HCT116 (cell line): ENCODE results near the gene NXPE3. TPM values are rescaled to one million over a fixed set of nuclear protein-coding genes. Genes with fewer than 3 reads are reported as not detected.

Experiments used
- ATAC-seq: fragments of 200-7000 bp; cut with Tn5 transposase; 2 replicates; pipeline ENCODE4 v1.9.1; 2020; ENCODE audit warnings: mild to moderate bottlenecking, moderate library complexity
- BruUV-seq: library from RNA; stranded (reverse); fragments of 400-500 nt; replicated peaks from 2 replicates; lab custom pipeline; 2021; lab: Mats Ljungman, UMichigan
- CTCF ChIA-PET: fragments of 300-600 bp; sonication (Branson Sonifier 250); formaldehyde crosslinking; loops from one replicate; lab custom pipeline; 2021; ENCODE audit warnings: antibody characterized with exemption; lab: Charles Lee
- POLR2A ChIA-PET: fragments of 300-600, 350-600 bp; sonication (Branson Sonifier 250); formaldehyde crosslinking; loops from one replicate; lab custom pipeline; 2021; ENCODE audit warnings: antibody characterized with exemption; lab: Charles Lee
- RAD21 ChIA-PET, 2 experiments: fragments of 300-600 bp; sonication (Branson Sonifier 250); formaldehyde crosslinking; loops; one replicate each; lab custom pipeline; 2023; ENCODE audit warnings: low total read pairs in 2 of 2; ENCODE audit not compliant: uncharacterized antibody in 2 of 2, unreplicated experiment in 2 of 2, low non-redundant PET in 1 of 2; lab: Charles Lee
- DNase-seq: peaks from one replicate; pipeline ENCODE4 v3.0.0-alpha.2; 2010; ENCODE audit warnings: low read depth, low spot score
- H2AFZ ChIP-seq: fragments of 200-600 bp; shearing (Covaris generic), sonication (generic); 2 replicates; pipeline ENCODE4 v1.6.1; 2017; ENCODE audit warnings: low read depth, mixed run types, mixed read lengths, antibody characterized with exemption, low read length; ENCODE audit not compliant: poor library complexity, severe bottlenecking
- H3K27ac ChIP-seq: 2 replicates; pipeline ENCODE4 v1.5.1; 2012; ENCODE audit warnings: low read depth, low read length
- H3K27me3 ChIP-seq: fragments of 200-600 bp; sonication (generic); 2 replicates; pipeline ENCODE4 v1.6.1; 2016; ENCODE audit warnings: mixed run types, low read length, mixed read lengths; ENCODE audit not compliant: insufficient read depth
- H3K36me3 ChIP-seq, 2 experiments: fragments of 200-500 bp in 1 of 2; fragments of 200-600 bp in 1 of 2; sonication (Bioruptor generic) in 1 of 2; sonication (generic) in 1 of 2; 2 replicates each; pipeline versions ENCODE4 v1.5.1 to v1.6.1; 2014 to 2016; ENCODE audit warnings: low read length in 2 of 2, inconsistent platforms in 1 of 2, mixed read lengths in 1 of 2, mixed run types in 1 of 2; ENCODE audit not compliant: insufficient read depth in 2 of 2, control insufficient read depth in 1 of 2
- H3K4me1 ChIP-seq, 2 experiments: fragments of 200-600 bp in 1 of 2; sonication (generic) in 1 of 2; 2 replicates each; pipeline versions ENCODE4 v1.5.1 to v1.6.1; 2012 to 2017; ENCODE audit warnings: low read length in 2 of 2, inconsistent platforms in 1 of 2, mild to moderate bottlenecking in 1 of 2, mixed read lengths in 1 of 2, mixed run types in 1 of 2, moderate library complexity in 1 of 2; ENCODE audit not compliant: insufficient read depth in 2 of 2, control insufficient read depth in 1 of 2
- H3K4me2 ChIP-seq: fragments of 200-600 bp; sonication (generic); 2 replicates; pipeline ENCODE4 v1.6.1; 2017; ENCODE audit warnings: mixed run types, low read length, mixed read lengths
- H3K4me3 ChIP-seq, 2 experiments: fragments of 200-600 bp in 1 of 2; sonication (generic) in 1 of 2; replicated peaks in 1 of 2; 2 replicates each; pipeline ENCODE4 v1.5.1; 2011 to 2016; ENCODE audit warnings: low read length in 2 of 2, control low read depth in 1 of 2, low read depth in 1 of 2, mild to moderate bottlenecking in 1 of 2, mixed read lengths in 1 of 2, mixed run types in 1 of 2
- H3K79me2 ChIP-seq: fragments of 200-600 bp; sonication (generic); 2 replicates; pipeline ENCODE4 v1.6.1; 2017; ENCODE audit warnings: mild to moderate bottlenecking, mixed run types, low read length, moderate library complexity, mixed read lengths; ENCODE audit not compliant: insufficient read depth
- H3K9ac ChIP-seq: fragments of 200-600 bp; sonication (generic); 2 replicates; pipeline ENCODE4 v1.6.1; 2016; ENCODE audit warnings: low read length, mixed read lengths
- H3K9me2 ChIP-seq: fragments of 200-600 bp; sonication (generic), shearing (Covaris generic); 2 replicates; pipeline ENCODE4 v1.6.1; 2017; ENCODE audit warnings: mixed run types, mild to moderate bottlenecking, moderate library complexity; ENCODE audit not compliant: insufficient read depth
- H3K9me3 ChIP-seq, 2 experiments: fragments of 200-500 bp in 1 of 2; fragments of 200-600 bp in 1 of 2; sonication (Bioruptor generic) in 1 of 2; sonication (generic) in 1 of 2; 2 replicates each; pipeline ENCODE4 v1.6.1; 2014 to 2017; ENCODE audit warnings: low read length in 2 of 2, mixed read lengths in 2 of 2, inconsistent platforms in 1 of 2, low read depth in 1 of 2, mild to moderate bottlenecking in 1 of 2, mixed run types in 1 of 2, moderate library complexity in 1 of 2; ENCODE audit not compliant: control insufficient read depth in 1 of 2, insufficient read depth in 1 of 2
- H4K20me1 ChIP-seq: fragments of 200-600 bp; sonication (generic), shearing (Covaris generic); 2 replicates; pipeline ENCODE4 v1.6.1; 2017; ENCODE audit warnings: mixed run types, mild to moderate bottlenecking, moderate library complexity; ENCODE audit not compliant: insufficient read depth
- ATF3 ChIP-seq: IDR thresholded peaks from 2 replicates; pipeline ENCODE4 v1.6.1; 2012
- CBX3 ChIP-seq: IDR thresholded peaks from 2 replicates; pipeline ENCODE4 v1.6.1; 2012; ENCODE audit warnings: low read depth
- CTCF ChIP-seq, 3 experiments: fragments of 200-600 bp in 1 of 3; sonication (generic) in 1 of 3; IDR thresholded peaks in 2 of 3; conservative IDR thresholded peaks in 1 of 3; 2 replicates each; pipeline ENCODE4 v1.5.1; 2012 to 2017; ENCODE audit warnings: low read depth in 2 of 3, low read length in 2 of 3, antibody characterized with exemption in 1 of 3, borderline replicate concordance in 1 of 3, control low read depth in 1 of 3, mild to moderate bottlenecking in 1 of 3, mixed read lengths in 1 of 3, mixed run types in 1 of 3, moderate library complexity in 1 of 3; ENCODE audit not compliant: insufficient read depth in 1 of 3
- ELF1 ChIP-seq: IDR thresholded peaks from 2 replicates; pipeline ENCODE4 v1.6.1; 2012; ENCODE audit warnings: low read depth, borderline replicate concordance
- EZH2 ChIP-seq: fragments of 200-600 bp; sonication (generic); IDR thresholded peaks from 2 replicates; pipeline ENCODE4 v1.6.1; 2017; ENCODE audit warnings: antibody characterized with exemption, mixed run types
- EZH2phosphoT487 ChIP-seq: fragments of 200-600 bp; IDR thresholded peaks from 2 replicates; pipeline ENCODE4 v1.6.1; 2018; ENCODE audit warnings: antibody characterized with exemption, borderline replicate concordance
- FOSL1 ChIP-seq: IDR thresholded peaks from 2 replicates; pipeline ENCODE4 v1.6.1; 2012; ENCODE audit warnings: low read depth
- JUND ChIP-seq: IDR thresholded peaks from 2 replicates; pipeline ENCODE4 v1.6.1; 2012
- MAX ChIP-seq: IDR thresholded peaks from 2 replicates; pipeline ENCODE4 v1.6.1; 2012
- POLR2AphosphoS5 ChIP-seq: IDR thresholded peaks from 2 replicates; pipeline ENCODE4 v1.6.1; 2011; ENCODE audit warnings: mild to moderate bottlenecking, low read depth, low read length, moderate library complexity
- RAD21 ChIP-seq: IDR thresholded peaks from 2 replicates; pipeline ENCODE4 v1.6.1; 2012; ENCODE audit warnings: low read depth, mild to moderate bottlenecking
- SIN3A ChIP-seq: IDR thresholded peaks from 2 replicates; pipeline ENCODE4 v1.6.1; 2012; ENCODE audit warnings: low read depth
- TCF7L2 ChIP-seq: IDR thresholded peaks from 2 replicates; pipeline ENCODE4 v1.7.0; 2011; ENCODE audit warnings: borderline replicate concordance, inconsistent platforms; ENCODE audit not compliant: insufficient read depth, insufficient read length; ENCODE audit errors: extremely low read depth
- ZBTB33 ChIP-seq: IDR thresholded peaks from 2 replicates; pipeline ENCODE4 v1.6.1; 2011; ENCODE audit warnings: mild to moderate bottlenecking, low read length, moderate library complexity; ENCODE audit not compliant: insufficient replicate concordance; ENCODE audit errors: extremely low read depth
- intact Hi-C: fragments of 100-400 bp; cut with micrococcal nuclease; formaldehyde crosslinking; loops from 2 replicates; pipeline ENCODE4 v1.10.0; 2022
- total RNA-seq: library from RNA; stranded (reverse); gene quantifications from one replicate; pipeline ENCODE4 v1.2.1, GENCODE V29; 2021; ENCODE audit not compliant: unreplicated experiment

NXPE3 gene
- total RNA-seq, 1 experiment from 2014 or later: 4.3 TPM

- no peak for TF ChIP-seq TCF7L2
- no peak for TF ChIP-seq ELF1
- no peak for TF ChIP-seq CBX3
- no peak for TF ChIP-seq FOSL1
- TF ChIP-seq EZH2: no peak
- no peak for TF ChIP-seq EZH2phosphoT487
- TF ChIP-seq ATF3: no peak
Observed at GRCh38 chr3:101803939-101804338, 24.9 kb downstream of the NXPE3 start (continued).

GRCh38 chr3:101806491-101806890, 27.5 kb downstream of the NXPE3 start:
- no peak overlapping the region for H3K4me3 ChIP-seq
- H3K27ac ChIP-seq: no peak overlapping the region
- H3K4me2 ChIP-seq: no peak overlapping the region
- H4K20me1 ChIP-seq: no peaks in the 10 kb centered on the region
- H3K9me2 ChIP-seq: no peaks in the 10 kb centered on the region
- H3K9me3 ChIP-seq: no peaks in the 10 kb centered on the region
- CTCF ChIA-PET: interaction anchor here (6.0 to 8.0 kb wide), 2 partner anchors 419 to 423 kb away, joined by 45 to 121 read pairs; no protein-coding TSS in a partner anchor
- intact Hi-C loops: no loop called here
- no peak for DNase-seq
- RAD21 ChIA-PET: no interaction called here
- H3K4me1 ChIP-seq: no peaks in the 10 kb centered on the region
- H2AFZ ChIP-seq: no peak overlapping the region
- H3K36me3 ChIP-seq: no peaks in the 10 kb centered on the region
- POLR2A ChIA-PET: no interaction called here
- no peaks in the 10 kb centered on the region for H3K79me2 ChIP-seq
- no TSS peak for BruUV-seq
- H3K9ac ChIP-seq: no peak overlapping the region
- ATAC-seq: no peak
- no peaks in the 10 kb centered on the region for H3K27me3 ChIP-seq
- TF ChIP-seq CBX3: no peak
- no peak for TF ChIP-seq TCF7L2
- no peak for TF ChIP-seq POLR2AphosphoS5
- TF ChIP-seq MAX: no peak
- no peak for TF ChIP-seq EZH2phosphoT487
- no peak for TF ChIP-seq ZBTB33
- TF ChIP-seq JUND: no peak
- no peak for TF ChIP-seq CTCF (IDR thresholded peaks at IDR 0.05 in 2 of 3, conservative IDR thresholded peaks at IDR 0.05 in 1 of 3; ENCODE audit: borderline replicate concordance in 1 of 3, insufficient read depth in 1 of 3, low read depth in 2 of 3, low read length in 2 of 3)
- TF ChIP-seq RAD21: no peak
- TF ChIP-seq ELF1: no peak
- TF ChIP-seq SIN3A: no peak
